Measurements from ENCODE around the gene PPT1. TPM values are rescaled to one million over a fixed set of nuclear protein-coding genes. Genes with fewer than 3 reads are reported as not detected.

The PPT1 gene
- total RNA-seq, 4 donors from 2014 or later, result 6.4 to 28.9 (median 18.0) TPM

DNA sequence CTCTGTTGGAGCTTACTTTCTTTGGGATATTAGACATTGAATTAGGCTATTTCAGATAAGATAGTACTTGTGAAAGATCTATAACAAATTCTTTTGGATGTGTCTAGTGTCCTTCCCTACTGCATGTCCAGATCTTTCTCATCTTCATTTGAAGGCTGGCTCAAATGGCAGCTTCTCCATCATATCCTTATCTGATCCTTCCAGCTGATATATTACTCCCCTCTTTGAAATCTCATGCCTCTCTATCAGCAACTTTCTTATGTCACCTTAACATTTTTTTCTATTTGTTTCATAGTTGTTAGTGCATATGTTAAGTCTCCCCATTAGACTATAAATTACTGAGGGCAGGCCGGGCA is 39.0 kb downstream of the PPT1 start:
- in situ Hi-C loops (cut with MboI; ENCODE audit: low pct_ligation_motif_present in 1 of 4, low pct_unique_long_range_greater_than_20kb in 1 of 4, low sequenced_read_pairs in 3 of 4), result no loop called here
- TF ChIP-seq, protein P1, sequence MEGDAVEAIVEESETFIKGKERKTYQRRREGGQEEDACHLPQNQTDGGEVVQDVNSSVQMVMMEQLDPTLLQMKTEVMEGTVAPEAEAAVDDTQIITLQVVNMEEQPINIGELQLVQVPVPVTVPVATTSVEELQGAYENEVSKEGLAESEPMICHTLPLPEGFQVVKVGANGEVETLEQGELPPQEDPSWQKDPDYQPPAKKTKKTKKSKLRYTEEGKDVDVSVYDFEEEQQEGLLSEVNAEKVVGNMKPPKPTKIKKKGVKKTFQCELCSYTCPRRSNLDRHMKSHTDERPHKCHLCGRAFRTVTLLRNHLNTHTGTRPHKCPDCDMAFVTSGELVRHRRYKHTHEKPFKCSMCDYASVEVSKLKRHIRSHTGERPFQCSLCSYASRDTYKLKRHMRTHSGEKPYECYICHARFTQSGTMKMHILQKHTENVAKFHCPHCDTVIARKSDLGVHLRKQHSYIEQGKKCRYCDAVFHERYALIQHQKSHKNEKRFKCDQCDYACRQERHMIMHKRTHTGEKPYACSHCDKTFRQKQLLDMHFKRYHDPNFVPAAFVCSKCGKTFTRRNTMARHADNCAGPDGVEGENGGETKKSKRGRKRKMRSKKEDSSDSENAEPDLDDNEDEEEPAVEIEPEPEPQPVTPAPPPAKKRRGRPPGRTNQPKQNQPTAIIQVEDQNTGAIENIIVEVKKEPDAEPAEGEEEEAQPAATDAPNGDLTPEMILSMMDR (IDR thresholded peaks at IDR 0.05), result no peak
- TF ChIP-seq POLR2A (IDR thresholded peaks at IDR 0.05) (no peak), POLR2AphosphoS5 (IDR thresholded peaks at IDR 0.05) (no peak), EP300 (IDR thresholded peaks at IDR 0.05; ENCODE audit: low read depth) (no peak)
- Histone ChIP-seq H3K27ac (peak overlapping the region; percentile 78 to 80 (median 80)), H3K4me3 (no peak overlapping the region), H3K9me3 (no peaks in the 10 kb centered on the region), H3K4me1 (peaks cover 36 to 87% (median 48%) of the 10 kb centered on the region in 4 donors), H3K36me3 (peaks cover 0 to 26% (median 12%) of the 10 kb centered on the region in 4 donors), H3K27me3 (no peaks in the 10 kb centered on the region)
- intact Hi-C loops (cut with DNase I; ENCODE audit: low total_unique reads), result no loop called here
- 89% methylated on average over 1 of the region's 1 CpG; no CpG with 5 or more reads in 1 of the 2 donors for WGBS, 2 donors (ENCODE audit: low coverage in 1 of 2)
- no peak for DNase-seq

DNA sequence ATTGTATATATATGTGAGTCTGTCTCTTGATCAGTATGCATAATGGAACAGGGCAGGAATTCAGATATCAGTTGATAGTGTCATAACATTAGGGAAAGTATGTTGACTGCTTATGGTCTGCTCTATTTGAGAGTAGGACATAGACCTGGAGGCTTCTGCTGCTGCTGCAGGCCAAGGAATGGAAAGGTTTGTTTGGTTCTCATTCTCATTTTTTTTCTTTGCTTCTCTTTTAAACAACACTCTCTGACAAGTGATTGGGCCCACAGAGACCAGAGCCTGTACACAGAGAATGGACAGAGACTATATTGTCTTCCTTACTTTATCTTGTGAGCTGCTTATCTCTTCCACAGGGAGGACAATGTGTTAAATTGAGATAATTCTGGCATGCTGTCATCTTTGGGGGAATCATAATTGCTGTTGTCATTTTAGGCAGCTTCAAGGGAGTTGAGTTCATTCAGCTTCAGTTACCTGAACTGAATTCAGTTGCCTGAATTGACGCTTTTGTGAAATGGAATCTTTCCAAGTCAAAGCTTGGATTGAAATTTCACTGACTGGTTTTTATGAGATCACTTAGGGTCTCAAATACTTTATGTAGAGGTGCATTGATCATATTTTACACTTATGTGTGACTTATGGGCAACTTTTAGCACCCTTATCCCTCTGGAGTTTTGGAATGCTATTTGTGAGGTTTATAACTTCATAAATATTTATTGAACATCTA is 39.6 kb downstream of the PPT1 start:
- Histone ChIP-seq H3K4me1 (peaks cover 37 to 87% (median 48%) of the 10 kb centered on the region in 4 donors), H3K4me3 (no peak overlapping the region), H3K27me3 (no peaks in the 10 kb centered on the region), H3K27ac (peak overlapping the region; percentile 19 to 80 (median 79)), H3K36me3 (peaks cover 0 to 24% (median 10%) of the 10 kb centered on the region in 4 donors), H3K9me3 (no peaks in the 10 kb centered on the region)
- TF ChIP-seq POLR2AphosphoS5 (IDR thresholded peaks at IDR 0.05) (no peak), POLR2A (IDR thresholded peaks at IDR 0.05) (no peak), EP300 (IDR thresholded peaks at IDR 0.05; ENCODE audit: low read depth) (no peak)
- TF ChIP-seq, protein P1 (IDR thresholded peaks at IDR 0.05), result no peak
- no peak for DNase-seq
- intact Hi-C loops (cut with DNase I; ENCODE audit: low total_unique reads), result no loop called here
- WGBS, 2 donors (ENCODE audit: low coverage in 1 of 2), result 81% methylated on average over 1 of the region's 1 CpG; no CpG with 5 or more reads in 1 of the 2 donors
- in situ Hi-C loops (cut with MboI; ENCODE audit: low pct_ligation_motif_present in 1 of 4, low pct_unique_long_range_greater_than_20kb in 1 of 4, low sequenced_read_pairs in 3 of 4), result no loop called here

DNA sequence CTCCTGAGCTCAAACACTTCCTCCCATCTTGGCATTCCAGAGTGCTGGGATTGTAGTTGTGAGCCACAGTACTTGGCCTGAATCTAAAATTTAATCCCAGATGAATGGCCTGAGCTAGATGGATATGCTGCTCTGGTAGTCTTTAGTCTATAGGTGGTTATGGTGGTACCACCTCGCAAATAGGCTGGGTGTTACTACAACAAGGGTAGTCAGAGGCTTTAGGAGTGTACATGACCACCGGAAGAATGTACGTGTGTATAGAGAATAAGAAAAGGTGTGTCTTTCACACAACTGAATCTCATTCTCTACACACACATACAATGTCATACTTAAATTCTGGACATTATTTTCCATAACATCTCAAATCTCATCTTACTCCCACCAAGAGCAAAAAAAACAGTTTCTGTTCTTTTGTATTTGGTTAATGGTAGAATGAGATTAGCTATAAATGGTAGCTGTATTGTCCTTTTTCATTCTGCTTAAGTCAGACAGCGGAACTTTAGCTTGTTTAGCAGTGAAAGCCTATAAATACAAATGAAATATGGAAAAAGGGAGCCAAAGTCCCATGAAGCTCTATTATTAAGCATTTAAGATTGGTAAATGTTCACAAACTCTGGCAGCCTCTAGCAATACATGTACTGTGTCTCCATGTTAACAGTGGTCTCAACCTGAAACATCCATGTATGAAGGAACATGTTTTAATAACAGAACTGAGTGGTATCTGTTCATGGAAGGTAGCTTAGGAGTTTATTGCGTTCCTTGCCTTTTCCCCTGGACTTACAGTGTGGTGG is 40.3 kb downstream of the PPT1 start:
- TF ChIP-seq, protein P1 (IDR thresholded peaks at IDR 0.05), result no peak
- TF ChIP-seq POLR2A (IDR thresholded peaks at IDR 0.05), result no peak
- no peak for TF ChIP-seq EP300 (IDR thresholded peaks at IDR 0.05; ENCODE audit: low read depth)
- TF ChIP-seq POLR2AphosphoS5 (IDR thresholded peaks at IDR 0.05), result no peak
- Histone ChIP-seq H3K4me1 (peaks cover 37 to 89% (median 48%) of the 10 kb centered on the region in 4 donors), H3K9me3 (no peaks in the 10 kb centered on the region), H3K27me3 (no peaks in the 10 kb centered on the region), H3K27ac (peak overlapping the region in 2 of 4 donors; percentile 19 to 80), H3K4me3 (no peak overlapping the region), H3K36me3 (peaks cover 0 to 16% (median 6%) of the 10 kb centered on the region in 4 donors)
- WGBS, 2 donors (ENCODE audit: low coverage in 1 of 2), result 90 to 92% methylated on average over 4 to 5 of the region's 5 CpGs
- DNase-seq, result no peak
- intact Hi-C loops (cut with DNase I; ENCODE audit: low total_unique reads) (no loop called here), in situ Hi-C loops (cut with MboI; ENCODE audit: low pct_ligation_motif_present in 1 of 4, low pct_unique_long_range_greater_than_20kb in 1 of 4, low sequenced_read_pairs in 3 of 4) (no loop called here)

DNA sequence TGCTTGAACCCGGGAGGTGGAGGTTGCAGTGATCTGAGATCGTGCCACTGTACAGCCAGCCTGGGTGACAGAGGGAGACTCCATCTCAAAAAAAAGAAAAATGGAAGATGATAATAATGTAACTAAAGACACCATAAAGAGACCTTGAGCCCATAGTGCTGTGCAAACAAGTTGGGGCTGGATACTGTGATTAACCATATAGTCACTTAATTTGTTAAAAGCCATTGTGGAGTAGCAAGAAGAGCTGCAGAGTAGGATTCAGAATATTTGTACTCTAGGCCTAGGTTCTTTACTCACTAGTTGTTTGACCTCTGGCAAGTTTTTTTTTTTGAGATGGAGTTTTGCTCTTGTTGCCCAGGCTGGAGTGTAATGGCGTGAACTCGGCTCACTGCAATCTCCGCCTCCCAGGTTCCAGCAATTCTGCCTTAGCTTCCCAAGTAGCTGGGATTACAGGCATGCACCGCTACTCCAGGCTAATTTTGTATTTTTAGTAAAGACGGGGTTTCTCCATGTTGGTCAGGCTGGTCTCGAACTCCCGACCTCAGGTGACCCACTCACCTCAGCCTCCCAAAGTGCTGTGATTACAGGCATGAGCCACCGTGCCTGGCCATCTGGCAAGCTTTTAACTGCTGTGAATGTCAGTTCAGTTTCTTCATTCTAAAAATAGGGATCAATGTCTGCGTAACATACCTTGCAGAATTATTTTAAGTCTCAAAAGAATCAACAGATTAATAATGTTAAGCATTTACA is 43.7 kb downstream of the PPT1 start:
- no peak for DNase-seq
- H3K36me3 ChIP-seq, result no peaks in the 10 kb centered on the region
- no peak overlapping the region for H3K27ac ChIP-seq
- in situ Hi-C loops (cut with MboI; ENCODE audit: low pct_ligation_motif_present in 1 of 4, low pct_unique_long_range_greater_than_20kb in 1 of 4, low sequenced_read_pairs in 3 of 4), result no loop called here
- no peak overlapping the region for H3K4me3 ChIP-seq
- no peaks in the 10 kb centered on the region for H3K9me3 ChIP-seq
- peaks cover 23 to 87% (median 37%) of the 10 kb centered on the region in 4 donors for H3K4me1 ChIP-seq
- TF ChIP-seq EP300 (IDR thresholded peaks at IDR 0.05; ENCODE audit: low read depth) (no peak), POLR2AphosphoS5 (IDR thresholded peaks at IDR 0.05) (no peak), POLR2A (IDR thresholded peaks at IDR 0.05) (no peak)
- TF ChIP-seq, protein P1 (IDR thresholded peaks at IDR 0.05), result no peak
- intact Hi-C loops (cut with DNase I; ENCODE audit: low total_unique reads), result no loop called here
- 75 to 84% methylated on average over 3 to 11 of the region's 11 CpGs for WGBS, 2 donors (ENCODE audit: low coverage in 1 of 2)
- no peaks in the 10 kb centered on the region for H3K27me3 ChIP-seq
